ENCODE data around the gene CDK14. TPM values are rescaled to one million over a fixed set of nuclear protein-coding genes. Genes with fewer than 3 reads are reported as not detected.

The CDK14 gene
- total RNA-seq, 4 donors from 2014 or later, result 22.2 to 36.3 (median 28.6) TPM

- 94 to 96% methylated on average over 8 of the region's 8 CpGs for WGBS, 2 donors
- Histone ChIP-seq H3K4me3 (no peak overlapping the region), H3K27ac (no peak overlapping the region), H3K4me1 (no peaks in the 10 kb centered on the region), H3K9me3 (no peaks in the 10 kb centered on the region), H3K36me3 (no peaks in the 10 kb centered on the region), H3K27me3 (no peaks in the 10 kb centered on the region)
- DNase-seq (ENCODE audit: low spot score in 2 of 2), result no peak
- TF ChIP-seq POLR2A (IDR thresholded peaks at IDR 0.05), result no peak
- TF ChIP-seq EP300 (IDR thresholded peaks at IDR 0.05), result no peak
- TF ChIP-seq, protein P1, sequence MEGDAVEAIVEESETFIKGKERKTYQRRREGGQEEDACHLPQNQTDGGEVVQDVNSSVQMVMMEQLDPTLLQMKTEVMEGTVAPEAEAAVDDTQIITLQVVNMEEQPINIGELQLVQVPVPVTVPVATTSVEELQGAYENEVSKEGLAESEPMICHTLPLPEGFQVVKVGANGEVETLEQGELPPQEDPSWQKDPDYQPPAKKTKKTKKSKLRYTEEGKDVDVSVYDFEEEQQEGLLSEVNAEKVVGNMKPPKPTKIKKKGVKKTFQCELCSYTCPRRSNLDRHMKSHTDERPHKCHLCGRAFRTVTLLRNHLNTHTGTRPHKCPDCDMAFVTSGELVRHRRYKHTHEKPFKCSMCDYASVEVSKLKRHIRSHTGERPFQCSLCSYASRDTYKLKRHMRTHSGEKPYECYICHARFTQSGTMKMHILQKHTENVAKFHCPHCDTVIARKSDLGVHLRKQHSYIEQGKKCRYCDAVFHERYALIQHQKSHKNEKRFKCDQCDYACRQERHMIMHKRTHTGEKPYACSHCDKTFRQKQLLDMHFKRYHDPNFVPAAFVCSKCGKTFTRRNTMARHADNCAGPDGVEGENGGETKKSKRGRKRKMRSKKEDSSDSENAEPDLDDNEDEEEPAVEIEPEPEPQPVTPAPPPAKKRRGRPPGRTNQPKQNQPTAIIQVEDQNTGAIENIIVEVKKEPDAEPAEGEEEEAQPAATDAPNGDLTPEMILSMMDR (IDR thresholded peaks at IDR 0.05), result no peak
Observed at GRCh38 chr7:90564455-90564854, 31.7 kb upstream of the CDK14 start.

- no peak for TF ChIP-seq EP300 (IDR thresholded peaks at IDR 0.05)
- TF ChIP-seq POLR2A (IDR thresholded peaks at IDR 0.05), result no peak
- TF ChIP-seq, protein P1 (IDR thresholded peaks at IDR 0.05), result no peak
- DNase-seq (ENCODE audit: low spot score in 2 of 2), result no peak
- H3K27ac ChIP-seq, result no peak overlapping the region
- H3K36me3 ChIP-seq, result no peaks in the 10 kb centered on the region
- WGBS, 2 donors, result 72 to 76% methylated on average over 4 of the region's 4 CpGs
- H3K4me3 ChIP-seq, result no peak overlapping the region
- no peaks in the 10 kb centered on the region for H3K27me3 ChIP-seq
- no peaks in the 10 kb centered on the region for H3K4me1 ChIP-seq
- H3K9me3 ChIP-seq, result no peaks in the 10 kb centered on the region
Observed at GRCh38 chr7:90568213-90568612, 27.9 kb upstream of the CDK14 start.

DNA sequence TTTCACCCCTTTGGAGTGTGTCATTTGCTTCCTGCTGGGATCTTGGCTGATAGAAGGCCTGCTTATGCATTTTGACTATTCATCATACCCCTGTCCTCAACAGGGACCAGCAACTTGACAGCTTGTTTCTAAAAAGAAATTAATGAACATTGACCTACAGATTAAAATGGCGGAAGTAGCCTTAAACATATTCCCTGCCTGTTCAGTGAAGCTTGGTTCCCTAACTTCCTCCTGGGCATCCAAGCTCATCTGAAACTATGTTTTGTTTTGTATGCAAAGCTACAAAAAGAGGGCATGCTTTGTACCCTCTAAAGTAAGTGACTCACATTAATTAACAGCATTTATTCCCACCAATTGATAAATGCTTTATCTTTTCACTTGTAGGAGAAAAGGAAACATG lies 26.8 kb upstream of the CDK14 start:
- TF ChIP-seq POLR2A (IDR thresholded peaks at IDR 0.05), result no peak
- TF ChIP-seq, protein P1 (IDR thresholded peaks at IDR 0.05), result no peak
- no peak for TF ChIP-seq EP300 (IDR thresholded peaks at IDR 0.05)
- Histone ChIP-seq H3K36me3 (no peaks in the 10 kb centered on the region), H3K4me1 (no peaks in the 10 kb centered on the region), H3K27me3 (no peaks in the 10 kb centered on the region), H3K27ac (no peak overlapping the region), H3K9me3 (no peaks in the 10 kb centered on the region), H3K4me3 (no peak overlapping the region)
- DNase-seq (ENCODE audit: low spot score in 2 of 2), result no peak
- 96 to 97% methylated on average over 1 of the region's 1 CpG for WGBS, 2 donors

GRCh38 chr7:90570373-90570959 lies 25.7 kb upstream of the CDK14 start:
- Histone ChIP-seq H3K27ac (no peak overlapping the region), H3K4me1 (no peaks in the 10 kb centered on the region), H3K4me3 (no peak overlapping the region), H3K9me3 (no peaks in the 10 kb centered on the region), H3K36me3 (no peaks in the 10 kb centered on the region), H3K27me3 (no peaks in the 10 kb centered on the region)
- 96 to 97% methylated on average over 1 of the region's 1 CpG for WGBS, 2 donors
- DNase-seq (ENCODE audit: low spot score in 2 of 2), result no peak
- no peak for TF ChIP-seq POLR2A (IDR thresholded peaks at IDR 0.05)
- TF ChIP-seq, protein P1 (IDR thresholded peaks at IDR 0.05), result no peak
- no peak for TF ChIP-seq EP300 (IDR thresholded peaks at IDR 0.05)

GRCh38 chr7:90574146-90574819 lies 21.8 kb upstream of the CDK14 start:
- WGBS, 2 donors, result 54 to 66% methylated on average over 3 of the region's 3 CpGs
- Histone ChIP-seq H3K27ac (no peak overlapping the region), H3K4me1 (no peaks in the 10 kb centered on the region), H3K36me3 (no peaks in the 10 kb centered on the region), H3K9me3 (no peaks in the 10 kb centered on the region), H3K4me3 (no peak overlapping the region), H3K27me3 (no peaks in the 10 kb centered on the region)
- TF ChIP-seq, protein P1 (IDR thresholded peaks at IDR 0.05), result no peak
- no peak for TF ChIP-seq EP300 (IDR thresholded peaks at IDR 0.05)
- no peak for TF ChIP-seq POLR2A (IDR thresholded peaks at IDR 0.05)
- no peak for DNase-seq (ENCODE audit: low spot score in 2 of 2)
